Measurements from ENCODE around the gene FAXC.
"Not testable (repeated sequence)": the region's sequence is repeated elsewhere in the genome, so short reads cannot be mapped to it uniquely, and the experiment has no call there.

Gene FAXC

GRCh38 chr6:99285881-99286280 is 63.6 kb downstream of the FAXC start:
- DNase-seq: peak in 1 of 14 donors; percentile 38

- DNase-seq: peak in 1 of 14 donors; percentile 33
Measured at GRCh38 chr6:99282479-99283062, 66.9 kb downstream of the FAXC start.

GRCh38 chr6:99276747-99277146 is 72.7 kb downstream of the FAXC start:
- DNase-seq: no peak

GRCh38 chr6:99270826-99271225 is 78.6 kb downstream of the FAXC start:
- DNase-seq: no peak

GRCh38 chr6:99270030-99270429 is 79.4 kb downstream of the FAXC start:
- DNase-seq: no peak

GRCh38 chr6:99269207-99269606 is 80.3 kb downstream of the FAXC start:
- DNase-seq: no peak

- not testable (repeated sequence) for DNase-seq
Measured at GRCh38 chr6:99266996-99267395, 82.5 kb downstream of the FAXC start.

GRCh38 chr6:99265447-99265846 is 84.0 kb downstream of the FAXC start:
- not testable (repeated sequence) for DNase-seq

GRCh38 chr6:99254616-99255550 is 94.6 kb downstream of the FAXC start:
- DNase-seq: peak in 4 of 14 donors; percentile 5 to 94 (median 32)

- no peak for DNase-seq
Measured at GRCh38 chr6:99253271-99253670, 96.2 kb downstream of the FAXC start.

GRCh38 chr6:99252421-99252820 is 97.1 kb downstream of the FAXC start:
- DNase-seq: peak in 1 of 14 donors; percentile 47

- DNase-seq: peak in 1 of 14 donors; percentile 57
Measured at GRCh38 chr6:99250476-99250875, 99.0 kb downstream of the FAXC start.

GRCh38 chr6:99246602-99247001 is 102.9 kb downstream of the FAXC start:
- DNase-seq: no peak

- peak in 3 of 14 donors; percentile 1 to 18 (median 1) for DNase-seq
Measured at GRCh38 chr6:99241905-99242534, 107.5 kb downstream of the FAXC start.

GRCh38 chr6:99236010-99236409 is 113.5 kb downstream of the FAXC start:
- no peak for DNase-seq

GRCh38 chr6:99233219-99233618 is 116.3 kb downstream of the FAXC start:
- DNase-seq: no peak

GRCh38 chr6:99232056-99232455 is 117.4 kb downstream of the FAXC start:
- no peak for DNase-seq

- DNase-seq: no peak
Measured at GRCh38 chr6:99225172-99225571, 124.3 kb downstream of the FAXC start.
